ENCODE measurements around the gene CRTAC1.

CRTAC1 gene

GRCh38 chr10:97861097-97861750 lies 169.2 kb downstream of the CRTAC1 start:
- TF ChIP-seq CTCF (conservative IDR thresholded peaks at IDR 0.05), result no peak

GRCh38 chr10:97858001-97858439 lies 172.4 kb downstream of the CRTAC1 start:
- TF ChIP-seq CTCF (conservative IDR thresholded peaks at IDR 0.05), result no peak
- H3K27ac ChIP-seq, result no peak overlapping the region

More at GRCh38 chr10:97861097-97861750, 169.2 kb downstream of the CRTAC1 start:
- no peak overlapping the region for H3K27ac ChIP-seq

DNA sequence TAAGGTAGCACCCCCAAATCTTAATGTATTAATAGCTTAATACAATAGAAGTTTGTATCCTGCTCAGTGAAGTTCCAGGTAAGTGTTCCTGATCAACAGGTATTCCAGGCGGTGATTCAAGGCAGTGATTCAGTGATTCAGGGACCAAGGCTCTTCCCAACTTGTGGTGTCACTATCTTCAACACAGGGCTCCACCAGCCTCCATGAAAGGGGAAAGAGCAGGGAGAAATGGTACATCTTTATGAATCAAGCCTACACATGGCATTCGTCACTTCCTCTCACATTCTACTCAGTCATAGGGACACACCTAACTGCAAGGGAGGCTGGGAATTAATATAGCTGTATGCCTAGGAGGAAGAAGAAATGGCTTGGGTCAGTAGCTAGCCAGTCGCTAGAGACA lies 175.7 kb downstream of the CRTAC1 start:
- no peak overlapping the region for H3K27ac ChIP-seq

GRCh38 chr10:97852840-97853405 lies 177.5 kb downstream of the CRTAC1 start:
- no peak for TF ChIP-seq CTCF (conservative IDR thresholded peaks at IDR 0.05)
- no peak overlapping the region for H3K27ac ChIP-seq

More for the DNA sequence above, 175.7 kb downstream of the CRTAC1 start:
- TF ChIP-seq CTCF (conservative IDR thresholded peaks at IDR 0.05), result no peak

- TF ChIP-seq CTCF (conservative IDR thresholded peaks at IDR 0.05), result no peak
- H3K27ac ChIP-seq, result no peak overlapping the region
Measured at GRCh38 chr10:97852277-97852676, 178.1 kb downstream of the CRTAC1 start.

- TF ChIP-seq CTCF (conservative IDR thresholded peaks at IDR 0.05), result no peak
- no peak overlapping the region for H3K27ac ChIP-seq
Measured at GRCh38 chr10:97851341-97852001, 178.9 kb downstream of the CRTAC1 start.

GRCh38 chr10:97850446-97850845 lies 180.0 kb downstream of the CRTAC1 start:
- no peak for TF ChIP-seq CTCF (conservative IDR thresholded peaks at IDR 0.05)
- peak overlapping the region; percentile 67; the same call in 1 of the 2 replicates for H3K27ac ChIP-seq
